ENCODE data around the gene IGFBP1.

GRCh38 chr7:45937301-45937700, 49.0 kb downstream of the IGFBP1 start:
- TF ChIP-seq SRF (IDR thresholded peaks at IDR 0.05; ENCODE audit: low read depth, low read length) (no peak), U2AF2 (IDR thresholded peaks at IDR 0.05; ENCODE audit: low read depth, low read length) (no peak), ZKSCAN8 (CRISPR knock-in tag; IDR thresholded peaks at IDR 0.05; ENCODE audit: borderline replicate concordance) (no peak), GPN1 (CRISPR knock-in tag; IDR thresholded peaks at IDR 0.05; ENCODE audit: borderline replicate concordance) (no peak), ZNF766 (CRISPR knock-in tag; IDR thresholded peaks at IDR 0.05; ENCODE audit: borderline replicate concordance) (no peak), ZNF639 (CRISPR knock-in tag; conservative IDR thresholded peaks at IDR 0.05) (no peak), TCF12 (IDR thresholded peaks at IDR 0.05) (no peak), TCF12 (CRISPR knock-in tag; IDR thresholded peaks at IDR 0.05) (no peak), ZNF136 (CRISPR knock-in tag; IDR thresholded peaks at IDR 0.05; ENCODE audit: low read depth) (no peak), CTCF (CRISPR knock-in tag; IDR thresholded peaks at IDR 0.05) (no peak), EP300 (IDR thresholded peaks at IDR 0.05; ENCODE audit: low read depth in 2 of 2, low read length in 2 of 2) (no peak), EP300 (CRISPR knock-in tag; IDR thresholded peaks at IDR 0.05; ENCODE audit: borderline replicate concordance) (no peak), CBFB (CRISPR knock-in tag; IDR thresholded peaks at IDR 0.05) (no peak), MLLT10 (CRISPR knock-in tag; IDR thresholded peaks at IDR 0.05) (no peak)

All from HepG2 (cell line).